H1 (cell line): ENCODE results near the gene SCG3. TPM values are rescaled to one million over a fixed set of nuclear protein-coding genes. Genes with fewer than 3 reads are reported as not detected.

ENCODE experiments used
- CTCF ChIA-PET: fragments of 300-600 bp; sonication (Branson Sonifier 250); formaldehyde crosslinking; loops from one replicate; lab custom pipeline; 2021; ENCODE audit not compliant: partially characterized antibody; lab: Charles Lee
- POLR2A ChIA-PET: fragments of 300-600 bp; sonication (Branson Sonifier 250); formaldehyde crosslinking; loops from one replicate; lab custom pipeline; 2021; ENCODE audit warnings: inconsistent platforms; ENCODE audit not compliant: partially characterized antibody; lab: Charles Lee
- DNase-seq, 2 experiments: peaks; one replicate each; pipeline versions ENCODE4 v3.0.0 to v3.0.0-alpha.2; 2010 to 2022; ENCODE audit warnings: low spot score in 2 of 2, low read depth in 1 of 2, mixed read lengths in 1 of 2
- FAIRE-seq: peaks from 2 replicates; lab custom pipeline; 2011; peaks lifted over from hg19 to GRCh38; lab: Jason Lieb, UNC
- H2AFZ ChIP-seq: 2 replicates; pipeline ENCODE4 v1.8.1; 2012; ENCODE audit warnings: low read length, inconsistent platforms
- H2AK5ac ChIP-seq: 2 replicates; pipeline ENCODE4 v1.6.1; 2013; ENCODE audit warnings: low read depth, low read length
- H2BK120ac ChIP-seq: replicated peaks from 2 replicates; pipeline ENCODE3; 2013; ENCODE audit warnings: low read depth, low read length, inconsistent platforms
- H2BK12ac ChIP-seq: 2 replicates; pipeline ENCODE4 v1.6.1; 2013; ENCODE audit warnings: low read depth, low read length
- H2BK15ac ChIP-seq: 2 replicates; pipeline ENCODE4 v1.6.1; 2013; ENCODE audit warnings: low read length
- H2BK20ac ChIP-seq: 2 replicates; pipeline ENCODE4 v1.6.1; 2013; ENCODE audit warnings: low read length
- H2BK5ac ChIP-seq: 2 replicates; pipeline ENCODE4 v1.6.1; 2013; ENCODE audit warnings: low read depth, low read length
- H3K14ac ChIP-seq: 2 replicates; pipeline ENCODE4 v1.6.1; 2013; ENCODE audit warnings: inconsistent platforms; ENCODE audit not compliant: insufficient read length
- H3K18ac ChIP-seq: 2 replicates; pipeline ENCODE4 v1.6.1; 2013; ENCODE audit warnings: low read length; ENCODE audit errors: extremely low read depth
- H3K23ac ChIP-seq: 2 replicates; pipeline ENCODE4 v1.6.1; 2013; ENCODE audit warnings: inconsistent platforms; ENCODE audit not compliant: insufficient read length
- H3K23me2 ChIP-seq: 2 replicates; pipeline ENCODE4 v1.6.1; 2013; ENCODE audit warnings: low read depth, low read length
- H3K27ac ChIP-seq: 2 replicates; pipeline ENCODE4 v1.6.1; 2011; ENCODE audit warnings: low read depth, low read length, inconsistent platforms
- H3K27me3 ChIP-seq, 4 experiments: replicated peaks in 1 of 4; 1 replicate in 1 of 4; 2 replicates in 3 of 4; pipeline versions ENCODE4 v1.6.1 to v1.8.1; 2011 to 2013; ENCODE audit warnings: low read length in 3 of 4, mild to moderate bottlenecking in 3 of 4, inconsistent platforms in 2 of 4, mixed read lengths in 2 of 4, moderate library complexity in 1 of 4; ENCODE audit not compliant: control insufficient read depth in 3 of 4, insufficient read depth in 3 of 4; ENCODE audit errors: extremely low read depth in 1 of 4
- H3K36me3 ChIP-seq, 4 experiments: 2 replicates each; pipeline versions ENCODE4 v1.6.1 to v1.8.1; 2011 to 2013; ENCODE audit warnings: mild to moderate bottlenecking in 4 of 4, low read length in 3 of 4, moderate library complexity in 2 of 4, control low read depth in 1 of 4, inconsistent platforms in 1 of 4; ENCODE audit not compliant: insufficient read depth in 4 of 4, control insufficient read depth in 2 of 4
- H3K4ac ChIP-seq: replicated peaks from 2 replicates; pipeline ENCODE3; 2013; ENCODE audit warnings: low read length, low read depth, mixed read lengths, inconsistent platforms; ENCODE audit not compliant: insufficient read length
- H3K4me1 ChIP-seq, 4 experiments: replicated peaks in 1 of 4; 1 replicate in 1 of 4; 2 replicates in 3 of 4; pipeline versions ENCODE4 v1.6.1 to v1.8.1; 2011 to 2013; ENCODE audit warnings: low read length in 3 of 4, inconsistent platforms in 2 of 4, mixed read lengths in 1 of 4; ENCODE audit not compliant: insufficient read depth in 4 of 4, control insufficient read depth in 3 of 4
- H3K4me2 ChIP-seq, 2 experiments: 2 replicates each; pipeline versions ENCODE4 v1.6.1 to v1.8.1; 2011 to 2013; ENCODE audit warnings: low read depth in 2 of 2, low read length in 2 of 2, control low read depth in 1 of 2, inconsistent platforms in 1 of 2, mild to moderate bottlenecking in 1 of 2; ENCODE audit not compliant: insufficient read depth in 1 of 2
- H3K4me3 ChIP-seq, 4 experiments: fragments of 200-600, 300-600 bp in 1 of 4; sonication (generic), shearing (Covaris generic), sonication (Bioruptor Twin) in 1 of 4; 2 replicates each; pipeline versions ENCODE4 v1.5.1 to v1.8.1; 2011 to 2016; ENCODE audit warnings: low read length in 4 of 4, low read depth in 3 of 4, control low read depth in 2 of 4, inconsistent platforms in 2 of 4, mild to moderate bottlenecking in 2 of 4, mixed read lengths in 1 of 4, moderate library complexity in 1 of 4; ENCODE audit not compliant: insufficient read depth in 2 of 4; ENCODE audit errors: extremely low read depth in 1 of 4
- H3K56ac ChIP-seq: replicated peaks from 2 replicates; pipeline ENCODE3; 2013; ENCODE audit warnings: low read depth, mild to moderate bottlenecking, mixed read lengths, low read length, inconsistent platforms; ENCODE audit not compliant: insufficient read length
- H3K79me1 ChIP-seq: 2 replicates; pipeline ENCODE4 v1.6.1; 2013; ENCODE audit warnings: low read depth, low read length, control low read depth
- H3K79me2 ChIP-seq, 2 experiments: 2 replicates each; pipeline versions ENCODE4 v1.6.1 to v1.8.1; 2012 to 2013; ENCODE audit warnings: low read length in 2 of 2, mild to moderate bottlenecking in 2 of 2, inconsistent platforms in 1 of 2; ENCODE audit not compliant: insufficient read depth in 2 of 2, control insufficient read depth in 1 of 2
- H3K9ac ChIP-seq, 4 experiments: replicated peaks in 1 of 4; 1 replicate in 1 of 4; 2 replicates in 3 of 4; pipeline versions ENCODE4 v1.6.1 to v1.8.1; 2011 to 2013; ENCODE audit warnings: low read depth in 3 of 4, low read length in 3 of 4, control low read depth in 2 of 4, mild to moderate bottlenecking in 2 of 4, moderate library complexity in 2 of 4, inconsistent platforms in 1 of 4; ENCODE audit errors: extremely low read depth in 1 of 4
- H3K9me3 ChIP-seq, 2 experiments: 2 replicates each; pipeline versions ENCODE4 v1.6.1 to v1.8.1; 2012 to 2013; ENCODE audit warnings: mild to moderate bottlenecking in 2 of 2, moderate library complexity in 2 of 2, control low read depth in 1 of 2, inconsistent platforms in 1 of 2, low read depth in 1 of 2, low read length in 1 of 2, mixed read lengths in 1 of 2; ENCODE audit not compliant: insufficient read depth in 2 of 2
- H4K20me1 ChIP-seq, 2 experiments: replicated peaks in 1 of 2; 2 replicates each; pipeline versions ENCODE3 to v1.8.1; 2011 to 2013; ENCODE audit warnings: inconsistent platforms in 2 of 2, low read length in 2 of 2, mild to moderate bottlenecking in 1 of 2; ENCODE audit not compliant: insufficient read depth in 2 of 2, control insufficient read depth in 1 of 2
- H4K5ac ChIP-seq: 2 replicates; pipeline ENCODE4 v1.6.1; 2013; ENCODE audit warnings: low read length, low read depth, mixed read lengths, inconsistent platforms; ENCODE audit not compliant: insufficient read length
- H4K8ac ChIP-seq: 2 replicates; pipeline ENCODE4 v1.8.0; 2013; ENCODE audit warnings: mild to moderate bottlenecking, moderate library complexity, low read length, inconsistent platforms; ENCODE audit not compliant: insufficient read depth; ENCODE audit errors: extremely low read depth
- H4K91ac ChIP-seq: replicated peaks from 2 replicates; pipeline ENCODE3; 2013; ENCODE audit warnings: low read length, mixed read lengths, inconsistent platforms; ENCODE audit not compliant: insufficient read length
- ASH2L ChIP-seq: fragments of 200-600, 300-600 bp; sonication (generic); IDR thresholded peaks from one replicate; pipeline ENCODE4 v1.7.1; 2017; ENCODE audit warnings: low read length
- CTCF ChIP-seq, 3 experiments: IDR thresholded peaks; 1 replicate in 2 of 3; 2 replicates in 1 of 3; pipeline versions ENCODE4 v1.5.1 to v1.6.1; 2011; ENCODE audit warnings: low read length in 3 of 3, mild to moderate bottlenecking in 3 of 3, inconsistent platforms in 2 of 3, low read depth in 1 of 3, moderate library complexity in 1 of 3; ENCODE audit not compliant: insufficient read depth in 1 of 3; ENCODE audit errors: control extremely low read depth in 1 of 3
- FOSL1 ChIP-seq: IDR thresholded peaks from 2 replicates; pipeline ENCODE4 v1.6.1; 2011; ENCODE audit warnings: mild to moderate bottlenecking, low read depth, low read length, moderate library complexity; ENCODE audit not compliant: insufficient read depth
- HDAC2 ChIP-seq, 2 experiments: fragments of 300-600 bp in 1 of 2; sonication (generic) in 1 of 2; IDR thresholded peaks; 2 replicates each; pipeline ENCODE4 v1.6.1; 2011 to 2012; ENCODE audit warnings: low read depth in 2 of 2, low read length in 2 of 2, mild to moderate bottlenecking in 2 of 2, moderate library complexity in 2 of 2, borderline replicate concordance in 1 of 2, inconsistent platforms in 1 of 2
- HDAC6 ChIP-seq: IDR thresholded peaks from one replicate; pipeline ENCODE4 v1.7.1; 2012; ENCODE audit warnings: low read depth, mild to moderate bottlenecking, inconsistent platforms, low read length, moderate library complexity
- JUND ChIP-seq: IDR thresholded peaks from 2 replicates; pipeline ENCODE4 v1.6.1; 2011; ENCODE audit warnings: mild to moderate bottlenecking, improper control_type of control experiment, low read length
- KDM5A ChIP-seq: fragments of 200-600 bp; IDR thresholded peaks from 2 replicates; pipeline ENCODE4 v1.7.1; 2012; ENCODE audit warnings: mild to moderate bottlenecking, low read length, inconsistent platforms, mixed read lengths
- POLR2A ChIP-seq, 2 experiments: IDR thresholded peaks; 1 replicate in 1 of 2; 2 replicates in 1 of 2; pipeline ENCODE4 v1.6.1; 2011; ENCODE audit warnings: low read depth in 2 of 2, low read length in 2 of 2, mild to moderate bottlenecking in 2 of 2; ENCODE audit errors: control extremely low read depth in 1 of 2
- SAP30 ChIP-seq: fragments of 300-600 bp; sonication (generic); IDR thresholded peaks from 2 replicates; pipeline ENCODE4 v1.7.1; 2012; ENCODE audit warnings: low read length, moderate library complexity, mild to moderate bottlenecking, inconsistent platforms; ENCODE audit not compliant: insufficient read depth, insufficient replicate concordance
- SIRT6 ChIP-seq: IDR thresholded peaks from one replicate; pipeline ENCODE4 v1.7.1; 2012; ENCODE audit warnings: low read length, inconsistent platforms
- TCF12 ChIP-seq: IDR thresholded peaks from 2 replicates; pipeline ENCODE4 v1.6.1; 2011; ENCODE audit warnings: low read depth, mild to moderate bottlenecking, low read length
- WGBS, 2 experiments: shearing (Covaris generic) in 1 of 2; methylation state at CpG; one replicate each; pipeline versions ENCODE4 v1.1.6 to v1.1.7; 2013 to 2015; ENCODE audit warnings: low lambda C conversion rate in 2 of 2, mixed read lengths in 2 of 2, inconsistent platforms in 1 of 2, low coverage in 1 of 2, missing lambda C conversion rate in 1 of 2; ENCODE audit not compliant: insufficient replicate concordance in 2 of 2, insufficient coverage in 1 of 2, insufficient read length in 1 of 2; ENCODE audit errors: extremely low coverage in 1 of 2, missing lambda C conversion rate in 1 of 2; 5-methylcytosine and 5-hydroxymethylcytosine counted together
- polyA plus RNA-seq, 7 experiments: library from polyadenylated mRNA; depleted of rRNA in 3 of 7; stranded (reverse) in 5 of 7; unstranded in 2 of 7; fragments of >200 nt in 5 of 7; fragments of 200-250 nt in 2 of 7; gene quantifications; 1 replicate in 5 of 7; 2 replicates in 1 of 7; 4 replicates in 1 of 7; pipeline versions ENCODE4 v1.2.1 to v1.2.3, GENCODE V29; 2011 to 2013; ENCODE audit warnings: missing spikeins in 2 of 7, mixed read lengths in 2 of 7
- total RNA-seq: library from RNA; stranded (reverse); fragmentation: NEBNext Ultra II Directional; extraction: Animal tissue kit (Norgen Biotek cat#: 25700); gene quantifications from 2 replicates; pipeline ENCODE4 v1.2.1, GENCODE V29; 2021
- TF ChIP-seq, protein P1 (sequence below): IDR thresholded peaks from 2 replicates; pipeline ENCODE4 v1.6.1; 2012; ENCODE audit warnings: inconsistent platforms

The SCG3 gene
- total and polyA plus RNA-seq, 2 of the 8 experiments (the other 6 are each of a cell fraction or from before 2014, with no cell fraction given): 5.2 to 45.9 TPM

- H4K8ac ChIP-seq: no peak overlapping the region
- no peak overlapping the region for H4K5ac ChIP-seq
- H2AFZ ChIP-seq: no peak overlapping the region
- no peak overlapping the region for H3K4me3 ChIP-seq
- no peak overlapping the region for H2BK5ac ChIP-seq
- H4K91ac ChIP-seq: no peak overlapping the region
- no peak overlapping the region for H2AK5ac ChIP-seq
- POLR2A ChIA-PET: interaction anchor here (1.2 kb wide), 1 partner anchor 15 kb away, joined by 3 read pairs; no protein-coding TSS in a partner anchor
- H3K27ac ChIP-seq: no peak overlapping the region
- H3K56ac ChIP-seq: no peak overlapping the region
- WGBS, 2 experiments: 84% methylated on average over 2 of the region's 2 CpGs; no CpG with 5 or more reads in 1 of the 2 experiments
- H2BK15ac ChIP-seq: no peak overlapping the region
- H3K27me3 ChIP-seq: peaks cover 1 to 16% (median 8%) of the 10 kb centered on the region in 4 experiments
- no peak overlapping the region for H3K4me2 ChIP-seq
- no peak overlapping the region for H2BK20ac ChIP-seq
- no peaks in the 10 kb centered on the region for H3K79me1 ChIP-seq
- no peak for FAIRE-seq
- H2BK12ac ChIP-seq: no peak overlapping the region
- no peak for DNase-seq
- H3K79me2 ChIP-seq: no peaks in the 10 kb centered on the region
- no peak overlapping the region for H3K9ac ChIP-seq
- no peaks in the 10 kb centered on the region for H3K9me3 ChIP-seq
- H3K36me3 ChIP-seq: no peaks in the 10 kb centered on the region
- no peak overlapping the region for H3K23ac ChIP-seq
- no peak overlapping the region for H3K14ac ChIP-seq
- no peak overlapping the region for H3K4ac ChIP-seq
- peaks cover 0 to 4% (median under 1%) of the 10 kb centered on the region in 4 experiments; a peak in 2 of 7 replicates for H3K4me1 ChIP-seq
- H2BK120ac ChIP-seq: no peak overlapping the region
- peaks cover 0 to 1% of the 10 kb centered on the region in 2 experiments for H4K20me1 ChIP-seq
- no peak overlapping the region for H3K18ac ChIP-seq
- CTCF ChIA-PET: interaction anchor here (1.0 to 3.9 kb wide), 3 partner anchors 25 to 83 kb away, joined by 5 to 16 read pairs (median 9); no protein-coding TSS in a partner anchor
- H3K23me2 ChIP-seq: peaks cover 8% of the 10 kb centered on the region
- TF ChIP-seq ASH2L: no peak
- TF ChIP-seq, protein P1, sequence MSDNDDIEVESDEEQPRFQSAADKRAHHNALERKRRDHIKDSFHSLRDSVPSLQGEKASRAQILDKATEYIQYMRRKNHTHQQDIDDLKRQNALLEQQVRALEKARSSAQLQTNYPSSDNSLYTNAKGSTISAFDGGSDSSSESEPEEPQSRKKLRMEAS: no peak
- TF ChIP-seq JUND: no peak
- TF ChIP-seq TCF12: no peak
- no peak for TF ChIP-seq KDM5A
- TF ChIP-seq FOSL1: no peak
- no peak for TF ChIP-seq SAP30
- TF ChIP-seq SIRT6: no peak
- TF ChIP-seq HDAC2 (IDR thresholded peaks at IDR 0.05; ENCODE audit: borderline replicate concordance in 1 of 2, low read depth in 2 of 2, low read length in 2 of 2): no peak
- TF ChIP-seq CTCF (IDR thresholded peaks at IDR 0.05; ENCODE audit: control extremely low read depth in 1 of 3, insufficient read depth in 1 of 3, low read depth in 1 of 3, low read length in 3 of 3): no peak
- no peak for TF ChIP-seq POLR2A (IDR thresholded peaks at IDR 0.05; ENCODE audit: control extremely low read depth in 1 of 2, low read depth in 2 of 2, low read length in 2 of 2)
- no peak for TF ChIP-seq HDAC6
Measured at GRCh38 chr15:51732646-51733045, 51.3 kb downstream of the SCG3 start.
